ENCODE results near the gene ICA1. TPM values are rescaled to one million over a fixed set of nuclear protein-coding genes. Genes with fewer than 3 reads are reported as not detected.
"Not testable (repeated sequence)": the region's sequence is repeated elsewhere in the genome, so short reads cannot be mapped to it uniquely, and the experiment has no call there.

ICA1 gene
- total RNA-seq, 1 donor from 2014 or later, result 13.1 TPM

GRCh38 chr7:8063706-8064297 is 198.2 kb downstream of the ICA1 start:
- no peak overlapping the region for H3K27ac Mint-ChIP-seq
- no peak overlapping the region for H2AFZ ChIP-seq (replicated peaks)
- H3K27ac ChIP-seq, result no peak overlapping the region
- H3K4me1 Mint-ChIP-seq, result peaks cover 4% of the 10 kb centered on the region
- no peak overlapping the region for H3K4me3 Mint-ChIP-seq
- H3K27me3 ChIP-seq, result no peaks in the 10 kb centered on the region
- H3K36me3 ChIP-seq, result peaks cover 17% of the 10 kb centered on the region
- H3F3A ChIP-seq (ENCODE audit: low read depth), result no peaks in the 10 kb centered on the region
- DNase-seq (ENCODE audit: low spot score), result no peak
- peaks cover 11% of the 10 kb centered on the region for H3K4me1 ChIP-seq
- H3K79me2 ChIP-seq (ENCODE audit: low read depth), result peaks cover 19% of the 10 kb centered on the region
- peaks cover 48% of the 10 kb centered on the region for H3K36me3 Mint-ChIP-seq
- TF ChIP-seq CTCF (IDR thresholded peaks at IDR 0.05) (no peak), EZH2phosphoT487 (IDR thresholded peaks at IDR 0.05) (no peak), EZH2 (IDR thresholded peaks at IDR 0.05) (no peak)
- peaks cover 15% of the 10 kb centered on the region for H3K9me3 Mint-ChIP-seq
- no peak overlapping the region for H3K9ac ChIP-seq
- H3K27me3 Mint-ChIP-seq (ENCODE audit: insufficient read depth, low read depth), result no peaks in the 10 kb centered on the region
- H4K20me1 ChIP-seq (ENCODE audit: low read depth), result peaks cover 15% of the 10 kb centered on the region
- H3K4me2 ChIP-seq, result no peak overlapping the region
- no peak overlapping the region for H3K4me3 ChIP-seq
- no peaks in the 10 kb centered on the region for H3K9me3 ChIP-seq (ENCODE audit: low read depth)

GRCh38 chr7:8063300-8063699 is 198.7 kb downstream of the ICA1 start:
- not testable (repeated sequence) for DNase-seq (ENCODE audit: low spot score); H3K27ac Mint-ChIP-seq

More at GRCh38 chr7:8063300-8063699, 198.7 kb downstream of the ICA1 start:
- H3K4me3 ChIP-seq; H3K4me1 Mint-ChIP-seq; H3F3A ChIP-seq (ENCODE audit: low read depth); H2AFZ ChIP-seq (replicated peaks); H3K4me2 ChIP-seq; H3K9ac ChIP-seq; H3K9me3 ChIP-seq (ENCODE audit: low read depth); H3K4me3 Mint-ChIP-seq; H3K27me3 Mint-ChIP-seq (ENCODE audit: insufficient read depth, low read depth); H3K27me3 ChIP-seq; H3K27ac ChIP-seq: not testable (repeated sequence)
- Histone ChIP-seq H4K20me1 (ENCODE audit: low read depth) (peaks cover 12% of the 10 kb centered on the region), H3K4me1 (peaks cover 11% of the 10 kb centered on the region), H3K79me2 (ENCODE audit: low read depth) (peaks cover 19% of the 10 kb centered on the region), H3K36me3 (peaks cover 17% of the 10 kb centered on the region)
- peaks cover 15% of the 10 kb centered on the region for H3K9me3 Mint-ChIP-seq
- peaks cover 48% of the 10 kb centered on the region for H3K36me3 Mint-ChIP-seq

Small RNA genes within 50 kb of the gene (small RNA-seq; reads per million reads assigned to genes)
- gene AC007009.1, result not detected

Other genes with a start within 250 kb of the ICA1 start
- 0.71 TPM in 1 of 2 replicates, not detected in the other for gene NXPH1, start 171.4 kb upstream of the ICA1 start, total RNA-seq (ENCODE audit: low replicate concordance)

All from neural progenitor cell (in vitro differentiated cells).